ENCODE measurements around the gene NPPA.

GRCh38 chr1:11850156-11850555 lies 2.6 kb upstream of the NPPA start:
- no peak for TF ChIP-seq CTCF (IDR thresholded peaks at IDR 0.05)
- TF ChIP-seq POLR2AphosphoS5 (IDR thresholded peaks at IDR 0.05), result no peak

Measured in suprapubic skin (tissue), 3 donors.